ENCODE results near the gene CNTN5. TPM values are rescaled to one million over a fixed set of nuclear protein-coding genes. Genes with fewer than 3 reads are reported as not detected.

Gene CNTN5
- total RNA-seq, 1 experiment from 2014 or later, result not detected

DNA sequence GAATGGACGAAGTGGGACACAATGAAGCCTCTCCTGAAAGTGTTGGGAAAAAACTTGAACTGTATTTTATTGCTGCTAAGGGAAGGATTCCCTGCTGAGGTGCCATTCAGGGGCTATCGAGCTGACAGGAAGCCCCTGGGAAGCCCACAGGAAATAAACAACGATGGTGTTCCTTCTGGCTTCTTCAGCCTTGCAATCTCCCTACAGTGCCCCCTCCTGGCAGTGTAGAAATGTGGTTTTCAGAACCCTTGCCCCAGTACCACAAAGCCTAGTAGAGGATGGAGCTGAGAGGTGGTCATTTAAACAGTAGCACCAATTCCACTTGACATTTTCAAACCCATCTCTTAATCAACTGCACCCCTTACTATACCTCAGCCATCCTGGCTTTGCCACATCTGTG, 989.6 kb downstream of the CNTN5 start:
- Histone ChIP-seq H3K4me3 (ENCODE audit: low read length) (no peak overlapping the region), H3K36me3 (ENCODE audit: insufficient read depth, low read length) (no peaks in the 10 kb centered on the region), H3K4me2 (ENCODE audit: low read depth, low read length, poor library complexity, severe bottlenecking) (no peak overlapping the region), H3K79me2 (ENCODE audit: low read length) (no peaks in the 10 kb centered on the region), H3K4me1 (ENCODE audit: low read length) (no peaks in the 10 kb centered on the region), H4K20me1 (ENCODE audit: insufficient read depth, low read depth, low read length) (no peaks in the 10 kb centered on the region), H3K27me3 (ENCODE audit: low read length) (no peaks in the 10 kb centered on the region), H3K9me3 (ENCODE audit: low read length) (peaks cover 81% of the 10 kb centered on the region), H3K9ac (ENCODE audit: low read length) (no peak overlapping the region), H3K9me2 (replicated peaks; ENCODE audit: insufficient read depth, low read length) (no peaks in the 10 kb centered on the region), H3K27ac (ENCODE audit: low read length) (no peak overlapping the region), H2AFZ (ENCODE audit: low read length) (no peak overlapping the region)
- peak; percentile 56 for DNase-seq

DNA sequence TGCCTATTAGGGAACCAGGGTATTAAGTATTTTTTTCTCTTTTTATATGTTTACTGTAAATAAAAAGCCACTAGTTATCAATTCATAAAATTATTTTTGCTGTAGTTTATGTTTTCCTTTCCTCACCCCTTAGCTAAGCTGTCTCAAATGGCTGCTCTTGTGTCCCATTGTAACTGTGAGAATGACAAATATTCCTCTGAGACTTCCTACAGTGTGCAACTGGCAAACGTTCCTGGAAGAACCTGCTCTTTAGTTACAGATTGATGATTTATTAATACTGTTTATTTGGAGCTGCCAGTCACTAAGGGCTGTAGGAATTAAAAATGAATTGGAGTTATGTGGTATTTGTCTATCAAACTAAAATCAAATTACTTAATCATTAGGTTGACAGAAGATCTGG, 990.9 kb downstream of the CNTN5 start:
- no peak for DNase-seq
- no peaks in the 10 kb centered on the region for H3K27me3 ChIP-seq (ENCODE audit: low read length)
- no peaks in the 10 kb centered on the region for H3K4me1 ChIP-seq (ENCODE audit: low read length)
- no peak overlapping the region for H3K27ac ChIP-seq (ENCODE audit: low read length)
- no peaks in the 10 kb centered on the region for H3K9me2 ChIP-seq (replicated peaks; ENCODE audit: insufficient read depth, low read length)
- no peak overlapping the region for H3K9ac ChIP-seq (ENCODE audit: low read length)
- H3K79me2 ChIP-seq (ENCODE audit: low read length), result no peaks in the 10 kb centered on the region
- H3K4me3 ChIP-seq (ENCODE audit: low read length), result no peak overlapping the region
- H3K4me2 ChIP-seq (ENCODE audit: low read depth, low read length, poor library complexity, severe bottlenecking), result no peak overlapping the region
- no peak overlapping the region for H2AFZ ChIP-seq (ENCODE audit: low read length)
- peaks cover 81% of the 10 kb centered on the region for H3K9me3 ChIP-seq (ENCODE audit: low read length)
- no peaks in the 10 kb centered on the region for H4K20me1 ChIP-seq (ENCODE audit: insufficient read depth, low read depth, low read length)
- no peaks in the 10 kb centered on the region for H3K36me3 ChIP-seq (ENCODE audit: insufficient read depth, low read length)

DNA sequence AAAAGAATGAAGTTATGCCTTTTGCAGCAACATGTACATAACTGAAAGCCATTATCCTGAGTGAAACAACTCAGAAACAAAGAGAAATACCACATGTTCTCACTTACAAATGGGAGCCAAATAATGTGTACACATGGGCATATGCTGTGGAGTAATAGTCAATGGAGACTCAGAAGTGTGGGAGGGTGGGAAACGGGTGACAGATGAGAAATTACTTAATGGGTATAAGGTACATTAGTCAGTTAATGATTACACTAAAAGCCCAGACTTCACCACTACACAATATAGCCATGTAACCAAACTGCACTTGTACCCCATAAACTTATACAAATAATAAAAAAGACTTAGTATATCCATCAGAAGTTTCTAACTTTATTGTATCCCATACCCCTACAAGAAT, 992.3 kb downstream of the CNTN5 start:
- peaks cover 76% of the 10 kb centered on the region for H3K9me3 ChIP-seq (ENCODE audit: low read length)
- H3K4me1 ChIP-seq (ENCODE audit: low read length), result no peaks in the 10 kb centered on the region
- no peak overlapping the region for H3K9ac ChIP-seq (ENCODE audit: low read length)
- no peak for DNase-seq
- H3K36me3 ChIP-seq (ENCODE audit: insufficient read depth, low read length), result no peaks in the 10 kb centered on the region
- H4K20me1 ChIP-seq (ENCODE audit: insufficient read depth, low read depth, low read length), result no peaks in the 10 kb centered on the region
- H2AFZ ChIP-seq (ENCODE audit: low read length), result no peak overlapping the region
- no peaks in the 10 kb centered on the region for H3K9me2 ChIP-seq (replicated peaks; ENCODE audit: insufficient read depth, low read length)
- no peak overlapping the region for H3K4me3 ChIP-seq (ENCODE audit: low read length)
- H3K27ac ChIP-seq (ENCODE audit: low read length), result no peak overlapping the region
- H3K79me2 ChIP-seq (ENCODE audit: low read length), result no peaks in the 10 kb centered on the region
- no peak overlapping the region for H3K4me2 ChIP-seq (ENCODE audit: low read depth, low read length, poor library complexity, severe bottlenecking)
- no peaks in the 10 kb centered on the region for H3K27me3 ChIP-seq (ENCODE audit: low read length)

- Histone ChIP-seq H3K36me3 (ENCODE audit: insufficient read depth, low read length) (no peaks in the 10 kb centered on the region), H3K9ac (ENCODE audit: low read length) (no peak overlapping the region), H3K27me3 (ENCODE audit: low read length) (no peaks in the 10 kb centered on the region), H3K27ac (ENCODE audit: low read length) (no peak overlapping the region), H3K9me2 (replicated peaks; ENCODE audit: insufficient read depth, low read length) (no peaks in the 10 kb centered on the region), H3K9me3 (ENCODE audit: low read length) (peaks cover 62% of the 10 kb centered on the region), H4K20me1 (ENCODE audit: insufficient read depth, low read depth, low read length) (no peaks in the 10 kb centered on the region), H3K4me3 (ENCODE audit: low read length) (no peak overlapping the region), H3K4me2 (ENCODE audit: low read depth, low read length, poor library complexity, severe bottlenecking) (no peak overlapping the region), H3K79me2 (ENCODE audit: low read length) (no peaks in the 10 kb centered on the region), H2AFZ (ENCODE audit: low read length) (no peak overlapping the region), H3K4me1 (ENCODE audit: low read length) (no peaks in the 10 kb centered on the region)
- DNase-seq, result no peak
These were observed 1011.2 kb downstream of the CNTN5 start for GRCh38 chr11:100031973-100032372.

- Histone ChIP-seq H3K79me2 (ENCODE audit: low read length) (no peaks in the 10 kb centered on the region), H4K20me1 (ENCODE audit: insufficient read depth, low read depth, low read length) (no peaks in the 10 kb centered on the region), H2AFZ (ENCODE audit: low read length) (0 out of 2 replicates have a peak overlapping the region, but pooled peaks have one; percentile 11), H3K4me2 (ENCODE audit: low read depth, low read length, poor library complexity, severe bottlenecking) (no peak overlapping the region), H3K4me3 (ENCODE audit: low read length) (no peak overlapping the region; the same call in 1 of the 2 replicates), H3K27me3 (ENCODE audit: low read length) (no peaks in the 10 kb centered on the region), H3K9me3 (ENCODE audit: low read length) (peaks cover 61% of the 10 kb centered on the region), H3K9me2 (replicated peaks; ENCODE audit: insufficient read depth, low read length) (no peaks in the 10 kb centered on the region), H3K36me3 (ENCODE audit: insufficient read depth, low read length) (no peaks in the 10 kb centered on the region), H3K9ac (ENCODE audit: low read length) (no peak overlapping the region), H3K27ac (ENCODE audit: low read length) (no peak overlapping the region), H3K4me1 (ENCODE audit: low read length) (no peaks in the 10 kb centered on the region)
- DNase-seq, result no peak
These were observed 1040.3 kb downstream of the CNTN5 start for GRCh38 chr11:100061006-100061405.

DNA sequence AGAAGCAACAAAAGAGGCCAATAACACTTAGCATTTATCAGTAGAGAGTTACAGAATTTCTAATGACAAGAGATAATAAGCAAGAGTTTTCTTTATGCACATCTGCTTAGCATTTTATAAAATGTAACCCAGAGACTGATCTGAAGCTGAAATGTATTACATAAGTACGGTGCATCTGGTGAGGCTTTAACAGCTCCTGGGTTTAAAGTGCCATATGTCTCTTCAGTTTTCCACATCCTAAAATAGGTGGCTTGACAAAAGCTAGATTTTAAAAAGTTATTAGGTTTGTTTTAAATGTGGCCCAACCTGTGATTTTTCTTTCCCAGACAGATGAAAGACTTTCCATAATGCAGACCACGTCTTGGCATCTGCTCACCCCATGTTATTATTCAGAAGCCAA, 1045.7 kb downstream of the CNTN5 start:
- Histone ChIP-seq H3K9ac (ENCODE audit: low read length) (no peak overlapping the region), H3K27me3 (ENCODE audit: low read length) (no peaks in the 10 kb centered on the region), H3K9me2 (replicated peaks; ENCODE audit: insufficient read depth, low read length) (no peaks in the 10 kb centered on the region), H3K4me1 (ENCODE audit: low read length) (no peaks in the 10 kb centered on the region), H4K20me1 (ENCODE audit: insufficient read depth, low read depth, low read length) (no peaks in the 10 kb centered on the region), H2AFZ (ENCODE audit: low read length) (no peak overlapping the region), H3K27ac (ENCODE audit: low read length) (no peak overlapping the region), H3K4me3 (ENCODE audit: low read length) (no peak overlapping the region; the same call in 1 of the 2 replicates), H3K79me2 (ENCODE audit: low read length) (no peaks in the 10 kb centered on the region), H3K4me2 (ENCODE audit: low read depth, low read length, poor library complexity, severe bottlenecking) (no peak overlapping the region), H3K9me3 (ENCODE audit: low read length) (peaks cover 78% of the 10 kb centered on the region), H3K36me3 (ENCODE audit: insufficient read depth, low read length) (no peaks in the 10 kb centered on the region)
- no peak for DNase-seq

- Histone ChIP-seq H3K79me2 (ENCODE audit: low read length) (no peaks in the 10 kb centered on the region), H3K4me3 (ENCODE audit: low read length) (no peak overlapping the region), H4K20me1 (ENCODE audit: insufficient read depth, low read depth, low read length) (no peaks in the 10 kb centered on the region), H3K9ac (ENCODE audit: low read length) (no peak overlapping the region), H3K9me3 (ENCODE audit: low read length) (peaks cover 78% of the 10 kb centered on the region), H3K27me3 (ENCODE audit: low read length) (no peaks in the 10 kb centered on the region), H3K36me3 (ENCODE audit: insufficient read depth, low read length) (no peaks in the 10 kb centered on the region), H2AFZ (ENCODE audit: low read length) (no peak overlapping the region), H3K9me2 (replicated peaks; ENCODE audit: insufficient read depth, low read length) (no peaks in the 10 kb centered on the region), H3K4me2 (ENCODE audit: low read depth, low read length, poor library complexity, severe bottlenecking) (no peak overlapping the region), H3K4me1 (ENCODE audit: low read length) (no peaks in the 10 kb centered on the region), H3K27ac (ENCODE audit: low read length) (no peak overlapping the region)
- no peak for DNase-seq
These were observed 1047.4 kb downstream of the CNTN5 start for GRCh38 chr11:100068116-100068515.

DNA sequence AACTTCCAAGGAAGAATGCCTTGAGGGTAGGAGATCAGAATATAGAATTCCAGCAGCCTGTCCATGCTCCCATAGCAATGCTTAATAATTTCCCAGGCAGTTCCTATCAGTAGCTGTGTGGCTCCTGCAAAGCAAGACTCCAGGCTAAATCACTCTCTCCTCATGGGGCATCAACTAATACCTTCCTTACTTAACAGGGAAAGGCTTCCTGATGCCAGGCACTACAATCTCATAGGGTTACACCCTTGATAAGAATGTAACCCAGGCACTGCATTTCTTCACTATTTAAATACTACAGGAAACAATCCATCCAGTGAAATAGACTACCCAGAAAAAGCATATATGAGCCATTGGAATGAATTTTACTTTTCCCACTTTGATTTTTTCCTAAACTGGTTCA, 1051.4 kb downstream of the CNTN5 start:
- Histone ChIP-seq H3K4me3 (ENCODE audit: low read length) (no peak overlapping the region), H3K27me3 (ENCODE audit: low read length) (no peaks in the 10 kb centered on the region), H3K9me2 (replicated peaks; ENCODE audit: insufficient read depth, low read length) (no peaks in the 10 kb centered on the region), H3K9ac (ENCODE audit: low read length) (no peak overlapping the region), H3K36me3 (ENCODE audit: insufficient read depth, low read length) (no peaks in the 10 kb centered on the region), H3K27ac (ENCODE audit: low read length) (no peak overlapping the region), H3K79me2 (ENCODE audit: low read length) (no peaks in the 10 kb centered on the region), H3K4me2 (ENCODE audit: low read depth, low read length, poor library complexity, severe bottlenecking) (no peak overlapping the region), H3K9me3 (ENCODE audit: low read length) (peaks cover 88% of the 10 kb centered on the region), H4K20me1 (ENCODE audit: insufficient read depth, low read depth, low read length) (no peaks in the 10 kb centered on the region), H2AFZ (ENCODE audit: low read length) (no peak overlapping the region), H3K4me1 (ENCODE audit: low read length) (no peaks in the 10 kb centered on the region)
- no peak for DNase-seq

DNA sequence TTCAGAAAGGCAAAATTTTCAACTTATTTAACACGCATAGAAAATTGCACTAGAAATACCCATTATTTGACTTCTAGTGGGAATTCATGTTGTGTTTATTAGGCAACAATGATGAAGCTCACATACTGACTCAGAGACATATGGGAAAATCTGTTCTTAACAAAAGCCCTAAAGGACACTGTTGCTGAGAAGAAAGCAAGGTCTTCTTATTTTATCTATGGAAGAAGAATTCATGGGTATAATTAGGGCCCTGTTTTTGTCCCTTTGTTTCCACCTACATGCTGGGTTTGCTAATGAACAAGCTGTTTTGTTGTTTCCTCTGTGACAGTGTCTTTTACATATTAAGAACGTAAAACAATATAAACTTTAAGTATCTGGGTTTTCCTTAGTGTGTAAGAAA, 1059.6 kb downstream of the CNTN5 start:
- no peaks in the 10 kb centered on the region for H3K4me1 ChIP-seq (ENCODE audit: low read length)

More for the DNA sequence above, 1059.6 kb downstream of the CNTN5 start:
- no peaks in the 10 kb centered on the region for H3K79me2 ChIP-seq (ENCODE audit: low read length)
- no peak overlapping the region for H3K4me2 ChIP-seq (ENCODE audit: low read depth, low read length, poor library complexity, severe bottlenecking)
- no peaks in the 10 kb centered on the region for H3K36me3 ChIP-seq (ENCODE audit: insufficient read depth, low read length)
- H4K20me1 ChIP-seq (ENCODE audit: insufficient read depth, low read depth, low read length), result no peaks in the 10 kb centered on the region
- DNase-seq, result no peak
- no peak overlapping the region for H3K9ac ChIP-seq (ENCODE audit: low read length)
- H3K9me3 ChIP-seq (ENCODE audit: low read length), result peaks cover 83% of the 10 kb centered on the region
- H3K4me3 ChIP-seq (ENCODE audit: low read length), result no peak overlapping the region
- H3K9me2 ChIP-seq (replicated peaks; ENCODE audit: insufficient read depth, low read length), result no peaks in the 10 kb centered on the region
- no peaks in the 10 kb centered on the region for H3K27me3 ChIP-seq (ENCODE audit: low read length)
- H3K27ac ChIP-seq (ENCODE audit: low read length), result no peak overlapping the region
- H2AFZ ChIP-seq (ENCODE audit: low read length), result no peak overlapping the region
